Small intestine (tissue), 7 donors: Measurements from ENCODE around the gene BRME1. TPM values are rescaled to one million over a fixed set of nuclear protein-coding genes. Genes with fewer than 3 reads are reported as not detected.

ENCODE experiments used
- DNase-seq, 2 donors: peaks; one replicate each; pipeline versions ENCODE4 v3.0.0 to v3.0.0-alpha.2; 2013
- FAIRE-seq: peaks from 2 replicates; lab custom pipeline; 2012; peaks lifted over from hg19 to GRCh38; lab: Jason Lieb, UNC
- H3K27ac ChIP-seq, 3 donors: one replicate each; pipeline ENCODE4 v1.5.1; 2013; ENCODE audit warnings: low read length in 2 of 3, mild to moderate bottlenecking in 2 of 3, control low read depth in 1 of 3, inconsistent platforms in 1 of 3, low read depth in 1 of 3, moderate library complexity in 1 of 3
- H3K27me3 ChIP-seq, 3 donors: one replicate each; pipeline ENCODE4 v1.6.1; 2013; ENCODE audit warnings: low read length in 3 of 3, inconsistent platforms in 1 of 3; ENCODE audit not compliant: control insufficient read depth in 3 of 3, insufficient read depth in 3 of 3
- H3K36me3 ChIP-seq, 3 donors: one replicate each; pipeline ENCODE4 v1.6.1; 2013; ENCODE audit warnings: low read length in 3 of 3, inconsistent platforms in 1 of 3, low read depth in 1 of 3, mild to moderate bottlenecking in 1 of 3, moderate library complexity in 1 of 3; ENCODE audit not compliant: control insufficient read depth in 3 of 3, insufficient read depth in 2 of 3
- H3K4me1 ChIP-seq, 3 donors: one replicate each; pipeline ENCODE4 v1.6.1; 2013; ENCODE audit warnings: low read length in 2 of 3, inconsistent platforms in 1 of 3, low read depth in 1 of 3, mild to moderate bottlenecking in 1 of 3, moderate library complexity in 1 of 3; ENCODE audit not compliant: control insufficient read depth in 3 of 3, insufficient read depth in 2 of 3
- H3K4me3 ChIP-seq, 3 donors: one replicate each; pipeline ENCODE4 v1.5.1; 2013; ENCODE audit warnings: low read length in 3 of 3, control low read depth in 1 of 3, inconsistent platforms in 1 of 3, low read depth in 1 of 3, mild to moderate bottlenecking in 1 of 3, moderate library complexity in 1 of 3
- H3K9me3 ChIP-seq, 2 donors: one replicate each; pipeline ENCODE4 v1.6.1; 2013; ENCODE audit warnings: low read depth in 1 of 2, low read length in 1 of 2; ENCODE audit not compliant: control insufficient read depth in 2 of 2, insufficient read depth in 1 of 2
- WGBS, 3 donors: extraction: QIAGEN DNeasy Blood & Tissue Kit; methylation state at CpG; one replicate each; pipeline ENCODE4 v1.1.7; 2013; 5-methylcytosine and 5-hydroxymethylcytosine counted together
- polyA plus RNA-seq, 4 donors: library from polyadenylated mRNA; stranded (reverse) in 3 of 4; unstranded in 1 of 4; fragments of 200-250 nt in 3 of 4; fragments of 120-200 nt in 1 of 4; gene quantifications; one replicate each; pipeline versions ENCODE4 v1.2.1 to v1.2.3, GENCODE V29; 2013
- donor health status: healthy with polysubstance abuse.
- donor health status: control.
- donor health status: control.
- donor health status: Bipolar disorder and iron deficiency.
- donor health status: healthy.

BRME1 gene
- polyA plus RNA-seq, 4 donors = 3.5 to 67.1 (median 25.9) TPM

DNA sequence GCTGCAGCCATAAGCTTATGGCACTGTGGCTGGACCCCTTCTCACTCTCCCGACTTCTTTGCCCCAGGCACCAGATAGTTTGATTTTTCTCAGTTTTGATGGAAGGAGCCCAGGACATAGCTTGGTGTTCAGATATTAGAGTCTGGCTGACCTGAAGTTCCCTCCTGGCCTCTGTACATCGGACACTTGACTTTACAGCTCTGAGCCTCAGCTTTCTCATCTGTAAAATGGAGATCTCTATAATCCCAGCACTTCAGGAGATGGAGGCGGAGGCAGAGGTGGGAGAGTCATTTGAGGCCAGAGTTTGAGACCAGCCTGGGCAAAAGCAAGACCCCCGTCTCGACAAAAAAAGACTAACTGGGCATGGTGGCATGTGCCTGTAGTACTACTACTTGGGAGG, 993 bp upstream of the BRME1 start:
- peak overlapping the region; percentile 34 to 95 (median 83) for H3K4me3 ChIP-seq
- peaks cover 0 to 24% (median 5%) of the 10 kb centered on the region in 3 donors for H3K36me3 ChIP-seq
- no peak for DNase-seq
- no peaks in the 10 kb centered on the region for H3K27me3 ChIP-seq
- WGBS, 3 donors = 66 to 84% (median 68%) methylated on average over 5 of the region's 5 CpGs
- H3K4me1 ChIP-seq = peaks cover 0 to 12% (median 9%) of the 10 kb centered on the region in 3 donors
- peak overlapping the region; percentile 96 to 98 (median 97) for H3K27ac ChIP-seq
- no peak for FAIRE-seq
- peaks cover 0 to 2% of the 10 kb centered on the region in 2 donors for H3K9me3 ChIP-seq

GRCh38 chr19:13906521-13906904, 596 bp upstream of the BRME1 start:
- no peak for FAIRE-seq
- H3K4me1 ChIP-seq = peaks cover 0 to 12% (median 9%) of the 10 kb centered on the region in 3 donors
- H3K27ac ChIP-seq = peak overlapping the region; percentile 96 to 98 (median 97)
- H3K4me3 ChIP-seq = peak overlapping the region; percentile 83 to 95 (median 85)
- peak in 1 of 2 donors; percentile 82 for DNase-seq
- H3K36me3 ChIP-seq = peaks cover 0 to 22% (median 5%) of the 10 kb centered on the region in 3 donors
- WGBS, 3 donors = 0 to 2% (median 1%) methylated on average over 5 to 13 of the region's 13 CpGs
- peaks cover 0 to 2% of the 10 kb centered on the region in 2 donors for H3K9me3 ChIP-seq
- no peaks in the 10 kb centered on the region for H3K27me3 ChIP-seq

- 69 to 77% (median 75%) methylated on average over 4 of the region's 4 CpGs for WGBS, 3 donors
- DNase-seq (no peak), FAIRE-seq (no peak)
- peaks cover 0 to 2% of the 10 kb centered on the region in 2 donors for H3K9me3 ChIP-seq
- no peaks in the 10 kb centered on the region for H3K27me3 ChIP-seq
- H3K4me3 ChIP-seq = no peak overlapping the region
- H3K36me3 ChIP-seq = no peaks in the 10 kb centered on the region
- H3K4me1 ChIP-seq = peaks cover 0 to 12% (median 5%) of the 10 kb centered on the region in 3 donors
- H3K27ac ChIP-seq = no peak overlapping the region
Observed at GRCh38 chr19:13902993-13903555, 2.8 kb downstream of the BRME1 start.

- Histone ChIP-seq H3K27me3 (no peaks in the 10 kb centered on the region), H3K4me3 (no peak overlapping the region), H3K27ac (no peak overlapping the region), H3K36me3 (no peaks in the 10 kb centered on the region), H3K9me3 (peaks cover 0 to 2% of the 10 kb centered on the region in 2 donors), H3K4me1 (peaks cover 0 to 2% (median 0%) of the 10 kb centered on the region in 3 donors)
- 66 to 75% (median 75%) methylated on average over 5 of the region's 5 CpGs for WGBS, 3 donors
- DNase-seq (no peak), FAIRE-seq (no peak)
Observed at GRCh38 chr19:13899912-13900584, 5.9 kb downstream of the BRME1 start.

DNA sequence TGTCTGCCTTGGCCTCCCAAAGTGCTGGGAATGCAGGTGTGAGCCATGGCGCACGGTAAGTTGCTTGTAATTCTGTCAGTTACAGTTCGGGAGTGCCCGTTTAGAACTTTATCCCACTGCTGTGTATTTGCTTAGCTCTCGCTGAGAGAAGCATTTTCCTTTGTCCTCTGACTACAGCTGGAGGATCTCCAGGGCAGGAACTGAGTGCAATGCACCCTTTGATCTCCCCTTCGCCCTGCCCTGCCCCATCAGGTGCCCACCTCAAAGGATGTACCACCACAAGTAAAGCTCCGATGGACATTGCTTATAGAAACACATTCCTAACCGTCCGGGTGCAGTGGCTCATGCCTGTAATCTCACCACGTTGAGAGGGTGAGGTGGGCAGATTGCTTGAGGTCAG, 6.5 kb downstream of the BRME1 start:
- DNase-seq (peak; percentile 59 to 62), FAIRE-seq (no peak)
- 20 to 65% (median 40%) methylated on average over 10 of the region's 10 CpGs for WGBS, 3 donors
- H3K27ac ChIP-seq = peak overlapping the region in 1 of 3 donors; percentile 42
- no peak overlapping the region for H3K4me3 ChIP-seq
- H3K9me3 ChIP-seq = peaks cover 0 to 2% of the 10 kb centered on the region in 2 donors
- H3K27me3 ChIP-seq = no peaks in the 10 kb centered on the region
- H3K36me3 ChIP-seq = no peaks in the 10 kb centered on the region
- peaks cover 0 to 2% (median 0%) of the 10 kb centered on the region in 3 donors for H3K4me1 ChIP-seq

DNA sequence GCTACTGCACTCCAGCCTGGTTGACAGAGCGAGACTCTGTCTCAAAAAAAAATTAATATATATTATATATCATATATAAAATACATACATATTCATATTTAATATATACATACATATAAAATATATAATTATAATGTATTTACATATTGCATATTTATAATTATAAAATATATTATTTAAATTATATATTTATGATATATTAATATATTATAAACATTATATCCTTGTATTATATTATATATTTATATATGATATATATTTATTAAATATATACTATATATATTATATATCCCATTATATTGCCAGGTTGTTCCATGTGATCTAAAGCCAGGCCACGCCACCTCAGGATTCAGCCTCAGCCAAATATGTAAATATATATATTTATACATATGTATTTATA, 9.7 kb downstream of the BRME1 start:
- Histone ChIP-seq H3K27ac (no peak overlapping the region), H3K36me3 (no peaks in the 10 kb centered on the region), H3K9me3 (no peaks in the 10 kb centered on the region), H3K27me3 (no peaks in the 10 kb centered on the region), H3K4me3 (no peak overlapping the region), H3K4me1 (peaks cover 0 to 2% (median 0%) of the 10 kb centered on the region in 3 donors)
- 93 to 100% (median 96%) methylated on average over 2 of the region's 2 CpGs for WGBS, 3 donors
- FAIRE-seq (peak; percentile 70), DNase-seq (no peak)

GRCh38 chr19:13894552-13894951, 11.4 kb downstream of the BRME1 start:
- no peaks in the 10 kb centered on the region for H3K27me3 ChIP-seq
- H3K9me3 ChIP-seq = no peaks in the 10 kb centered on the region
- no peak overlapping the region for H3K4me3 ChIP-seq
- no peak overlapping the region for H3K27ac ChIP-seq
- WGBS, 3 donors = 66 to 72% (median 70%) methylated on average over 5 of the region's 5 CpGs
- DNase-seq (no peak), FAIRE-seq (no peak)
- no peaks in the 10 kb centered on the region for H3K36me3 ChIP-seq
- H3K4me1 ChIP-seq = peaks cover 0 to 2% (median 0%) of the 10 kb centered on the region in 3 donors

GRCh38 chr19:13892870-13893269, 13.0 kb downstream of the BRME1 start:
- Histone ChIP-seq H3K4me1 (peaks cover 0 to 1% (median 0%) of the 10 kb centered on the region in 3 donors), H3K27me3 (no peaks in the 10 kb centered on the region), H3K9me3 (no peaks in the 10 kb centered on the region), H3K27ac (peak overlapping the region in 2 of 3 donors; percentile 4 to 51), H3K4me3 (no peak overlapping the region), H3K36me3 (no peaks in the 10 kb centered on the region)
- 11 to 55% (median 43%) methylated on average over 9 of the region's 9 CpGs for WGBS, 3 donors
- DNase-seq = peak; percentile 35 to 54
- no peak for FAIRE-seq
